HG03520 (cell line): ENCODE results near the gene LLPH.
A peak's percentile ranks its signal among the peaks of the same experiment; 100 is the strongest.
"Not testable (repeated sequence)": the region's sequence is repeated elsewhere in the genome, so short reads cannot be mapped to it uniquely, and the experiment has no call there.

ENCODE experiments used
- ATAC-seq: cut with Tn5 transposase; IDR thresholded peaks from one replicate; pipeline ENCODE4 v1.9.1; 2021; ENCODE audit warnings: mild to moderate bottlenecking, moderate library complexity; ENCODE audit not compliant: unreplicated experiment

LLPH gene

DNA sequence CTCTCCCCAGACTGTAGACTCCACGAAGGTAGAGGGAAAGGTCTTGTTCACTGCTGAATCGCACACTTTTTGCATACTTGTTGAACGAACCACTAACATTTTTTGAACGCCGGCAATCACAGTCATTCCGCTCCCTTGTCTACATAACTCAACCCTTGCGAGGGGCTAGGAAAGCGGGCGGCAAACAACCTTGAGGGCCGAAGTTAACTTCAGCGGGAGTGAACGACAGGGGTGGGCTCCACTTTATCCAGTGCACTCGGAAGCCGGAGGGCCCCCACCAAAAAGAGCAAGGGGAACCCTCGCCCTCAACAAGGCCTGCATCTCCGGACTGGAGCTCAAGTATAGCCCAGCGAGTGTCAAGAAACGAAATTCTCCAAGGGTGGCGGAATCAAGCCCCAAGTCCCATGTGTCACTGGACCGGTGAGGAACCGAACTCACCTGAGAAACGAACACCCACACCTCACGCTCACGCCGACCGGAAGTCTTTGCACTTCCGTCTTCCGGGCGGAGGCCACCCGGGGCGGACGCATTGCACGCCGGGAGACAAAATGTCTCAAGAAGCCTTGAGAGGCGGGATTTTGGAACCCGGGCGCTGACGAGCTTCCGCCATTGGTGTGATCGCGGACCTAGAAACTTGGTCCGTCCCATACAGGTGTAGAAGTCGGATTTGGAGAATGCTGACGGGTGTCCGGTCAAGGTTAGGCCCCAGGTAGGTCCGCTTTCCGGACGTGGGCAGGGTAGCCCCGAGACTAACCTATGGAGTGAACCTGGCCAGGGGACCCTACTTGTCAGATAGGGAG, at the start of gene LLPH:
Gene LLPH, minus strand, starts transcription at position 484 of the 800 bp plus-strand sequence. CDS start 1,644 bp downstream, outside the sequence.
- ATAC-seq = peak; percentile 97

GRCh38 chr12:66176105-66176900, 45.8 kb upstream of the LLPH start:
- ATAC-seq = no peak

GRCh38 chr12:66174391-66175325, 44.1 kb upstream of the LLPH start:
- not testable (repeated sequence) for ATAC-seq

GRCh38 chr12:66170606-66171005, 40.1 kb upstream of the LLPH start:
- no peak for ATAC-seq

DNA sequence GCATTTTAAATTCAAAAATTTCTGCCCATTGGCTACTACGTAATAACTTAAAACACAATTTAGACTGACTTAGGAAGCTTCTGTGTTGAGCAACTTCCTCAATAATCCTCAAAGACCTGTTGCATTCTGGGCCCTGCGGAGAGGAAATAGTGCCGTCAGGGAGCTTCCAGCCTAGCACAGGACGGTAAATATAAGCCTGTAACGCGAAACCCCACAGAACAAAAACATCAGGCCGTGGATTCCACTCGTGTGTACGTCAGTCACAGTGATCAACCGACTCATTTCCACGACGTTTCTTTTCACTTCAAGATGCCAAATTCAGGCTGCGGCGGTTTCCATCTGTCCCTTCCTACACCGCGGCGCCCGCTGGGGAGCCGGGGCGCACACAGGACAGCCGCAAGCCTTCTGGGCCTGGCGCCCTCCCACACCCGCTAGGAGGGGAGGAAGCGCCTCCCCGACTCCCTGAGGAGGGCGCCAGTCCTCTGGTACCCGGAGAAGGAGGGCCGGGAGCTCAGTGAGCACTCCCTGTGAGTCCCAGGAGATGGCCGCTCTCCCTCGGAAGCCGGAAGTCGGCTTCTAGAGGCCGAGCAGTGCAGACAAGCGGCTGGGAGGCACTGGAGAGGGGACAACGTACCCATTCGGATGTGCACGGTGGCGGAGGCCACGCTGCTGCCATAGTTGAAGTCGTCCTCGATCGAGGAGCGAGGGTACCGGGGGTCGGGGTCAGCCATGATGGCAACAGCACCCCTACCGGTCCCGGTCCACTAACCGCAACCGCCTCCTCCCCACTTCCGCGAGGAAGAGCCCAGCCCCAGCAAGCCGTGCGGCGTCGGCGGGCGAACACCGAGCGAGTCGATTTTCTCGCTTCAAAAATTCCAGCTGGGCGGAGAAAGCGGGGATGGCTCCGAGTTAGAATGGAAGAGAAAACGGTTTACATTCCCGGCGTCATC, 38.9 kb upstream of the LLPH start, which contains the start of gene TMBIM4:
Gene TMBIM4, minus strand, starts transcription at position 776 of the 950 bp plus-strand sequence. Its CDS starts 45 bp downstream, at position 731.
- peak; percentile 84 for ATAC-seq

DNA sequence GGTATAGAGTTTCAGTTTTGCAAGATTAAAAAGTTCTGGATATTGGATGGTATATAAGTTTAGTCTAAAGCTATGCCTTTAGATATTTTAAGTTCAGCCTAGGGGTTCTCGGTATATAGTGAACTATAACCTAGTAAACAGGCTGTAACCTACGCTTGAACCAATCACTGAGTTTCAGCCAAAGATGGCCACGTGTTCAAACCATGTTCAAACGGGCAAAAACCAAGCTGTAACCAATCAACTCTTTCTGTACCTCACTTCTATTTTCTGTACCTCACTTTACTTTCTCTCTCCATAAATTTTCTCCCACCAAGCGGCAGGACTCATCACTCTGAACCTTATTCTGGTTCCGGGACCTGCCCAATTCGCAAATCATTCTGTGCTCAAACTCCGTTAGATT, 37.9 kb upstream of the LLPH start:
- ATAC-seq = no peak

- ATAC-seq = no peak
Measured at GRCh38 chr12:66166561-66166960, 36.0 kb upstream of the LLPH start.

- ATAC-seq = no peak
Measured at GRCh38 chr12:66165141-66165540, 34.6 kb upstream of the LLPH start.

DNA sequence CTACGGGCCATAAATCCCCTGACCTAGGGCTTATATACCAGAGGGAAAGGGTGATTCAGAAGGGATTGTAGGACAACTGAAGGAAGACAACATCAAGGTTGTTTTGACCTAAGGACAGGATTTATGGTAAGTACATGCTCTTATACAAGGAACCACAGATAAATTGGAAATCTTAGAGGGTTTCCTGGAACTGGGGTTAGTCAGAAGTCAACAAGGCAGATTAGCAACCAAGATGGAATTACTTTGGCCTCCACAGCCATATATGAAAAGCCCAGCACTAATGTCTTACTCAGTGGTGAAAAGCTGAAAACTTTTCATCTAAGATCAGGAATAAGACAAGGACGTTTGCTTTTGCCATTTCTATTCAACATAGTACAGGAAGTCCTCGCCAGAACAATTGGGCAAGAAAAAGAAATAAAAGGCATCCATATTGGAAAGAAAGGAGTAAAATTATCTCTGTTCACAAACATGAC, 33.8 kb upstream of the LLPH start:
- ATAC-seq = no peak

GRCh38 chr12:66163289-66163688, 32.7 kb upstream of the LLPH start:
- no peak for ATAC-seq

DNA sequence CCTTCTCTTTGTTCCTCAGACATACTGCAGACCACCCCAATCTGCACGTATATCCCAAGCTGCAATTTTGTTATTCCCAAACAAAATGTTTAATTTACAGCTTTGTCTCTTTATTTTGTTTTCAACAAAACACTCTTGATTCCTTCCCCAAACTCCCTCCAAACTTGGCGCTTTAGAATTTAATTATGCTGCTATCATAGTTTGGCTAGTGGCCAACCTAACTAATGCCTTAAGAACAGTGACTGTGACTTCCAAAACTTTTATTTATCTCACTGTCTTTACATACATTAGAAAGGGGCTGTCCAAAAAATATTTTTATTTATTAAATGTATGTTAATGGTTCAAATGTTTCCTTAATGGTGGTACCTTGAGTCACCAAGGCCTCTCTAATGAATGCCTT, 32.2 kb upstream of the LLPH start:
- no peak for ATAC-seq

DNA sequence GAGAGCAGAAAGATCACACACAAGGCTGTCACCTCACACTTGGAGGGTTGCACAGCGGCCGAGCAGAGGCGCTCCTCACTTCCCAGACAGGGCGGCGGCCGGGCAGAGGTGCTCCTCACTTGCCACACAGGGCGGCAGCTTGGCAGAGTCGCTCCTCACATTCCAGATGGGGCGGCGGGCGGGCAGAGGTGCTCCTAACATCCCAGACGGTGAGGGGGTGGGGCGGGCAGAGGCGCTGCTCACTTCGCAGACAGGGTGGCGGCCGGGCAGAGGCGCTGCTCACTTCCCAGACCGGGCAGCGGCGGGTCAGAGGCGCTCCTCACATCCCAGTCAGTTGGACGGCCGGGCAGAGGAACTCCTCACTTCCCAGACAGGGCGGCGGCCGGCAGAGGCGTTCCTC, 30.2 kb upstream of the LLPH start:
- no peak for ATAC-seq

DNA sequence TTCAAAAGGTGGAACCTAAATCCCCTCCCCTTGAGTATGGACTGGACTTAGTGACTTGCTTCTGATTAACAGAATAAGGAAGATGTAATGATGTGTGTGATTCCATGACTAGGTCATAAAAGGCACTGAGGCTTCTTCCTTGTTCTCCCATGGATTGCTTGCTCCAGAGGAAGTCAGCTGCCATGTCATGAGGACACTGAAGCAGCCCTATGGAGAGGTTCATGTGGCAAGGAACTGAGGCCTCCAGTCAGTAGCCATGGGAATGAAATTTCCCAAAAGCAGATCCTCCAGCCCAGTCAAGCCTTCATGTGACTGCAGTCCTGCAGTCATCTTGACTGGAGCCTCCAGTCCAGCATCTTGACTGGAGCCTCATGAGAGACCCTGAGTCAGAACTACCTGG, 28.6 kb upstream of the LLPH start:
- ATAC-seq = no peak

DNA sequence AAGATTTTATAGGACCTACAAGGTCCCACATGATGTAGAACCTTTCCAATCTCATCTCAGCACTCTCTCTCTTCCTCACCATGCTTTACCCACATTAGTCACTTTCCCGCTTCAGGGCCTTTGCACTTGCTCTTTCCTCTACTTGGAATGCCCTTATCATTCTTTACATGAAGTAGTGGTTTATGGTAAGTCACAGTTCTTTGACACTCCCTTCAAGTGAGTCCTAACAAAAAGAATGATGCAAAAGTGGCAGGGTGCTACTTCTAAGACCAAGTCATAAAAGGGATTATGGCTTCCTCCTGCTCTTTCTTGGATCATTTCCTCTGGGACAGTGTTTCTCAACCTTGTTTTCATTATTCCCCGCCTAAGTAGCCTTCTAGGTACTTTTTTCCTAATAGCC, 26.1 kb upstream of the LLPH start:
- no peak for ATAC-seq

DNA sequence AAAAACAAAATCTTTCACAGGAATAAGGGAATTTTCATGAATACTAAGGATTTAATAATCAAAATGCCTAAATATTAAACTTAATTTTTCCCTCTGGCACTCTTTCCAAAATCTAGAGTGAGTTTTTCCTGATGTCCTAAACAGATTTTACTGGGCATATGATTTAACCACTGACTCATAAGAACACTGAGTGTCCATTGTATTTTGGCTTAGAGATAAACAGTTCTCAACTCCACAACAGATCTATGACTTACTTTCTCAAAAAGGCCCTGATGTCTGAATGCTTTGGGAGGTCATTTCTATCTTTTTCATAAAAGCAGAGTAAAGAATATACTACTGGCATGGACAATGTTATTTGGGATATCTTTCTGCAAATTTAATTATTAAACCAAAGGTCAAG, 24.2 kb upstream of the LLPH start:
- ATAC-seq = no peak

DNA sequence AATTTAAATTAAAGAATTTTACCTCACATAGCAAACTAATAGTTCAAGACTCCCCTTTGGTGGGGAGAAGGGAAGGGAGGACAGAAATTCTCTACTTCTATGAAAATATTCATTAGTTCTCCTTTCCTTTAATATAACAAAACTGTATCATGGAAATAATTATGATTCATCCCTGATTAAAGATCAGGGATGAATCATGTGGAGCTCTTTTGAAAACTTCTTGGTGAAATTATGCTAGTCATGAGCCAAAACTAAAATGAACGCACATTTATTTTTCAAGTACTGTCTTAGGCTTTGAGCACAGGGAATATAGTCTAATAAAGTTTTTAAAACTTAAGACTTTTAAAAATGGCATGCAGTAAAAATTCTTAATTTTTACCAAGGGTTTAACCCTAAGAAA, 22.2 kb upstream of the LLPH start:
- no peak for ATAC-seq

DNA sequence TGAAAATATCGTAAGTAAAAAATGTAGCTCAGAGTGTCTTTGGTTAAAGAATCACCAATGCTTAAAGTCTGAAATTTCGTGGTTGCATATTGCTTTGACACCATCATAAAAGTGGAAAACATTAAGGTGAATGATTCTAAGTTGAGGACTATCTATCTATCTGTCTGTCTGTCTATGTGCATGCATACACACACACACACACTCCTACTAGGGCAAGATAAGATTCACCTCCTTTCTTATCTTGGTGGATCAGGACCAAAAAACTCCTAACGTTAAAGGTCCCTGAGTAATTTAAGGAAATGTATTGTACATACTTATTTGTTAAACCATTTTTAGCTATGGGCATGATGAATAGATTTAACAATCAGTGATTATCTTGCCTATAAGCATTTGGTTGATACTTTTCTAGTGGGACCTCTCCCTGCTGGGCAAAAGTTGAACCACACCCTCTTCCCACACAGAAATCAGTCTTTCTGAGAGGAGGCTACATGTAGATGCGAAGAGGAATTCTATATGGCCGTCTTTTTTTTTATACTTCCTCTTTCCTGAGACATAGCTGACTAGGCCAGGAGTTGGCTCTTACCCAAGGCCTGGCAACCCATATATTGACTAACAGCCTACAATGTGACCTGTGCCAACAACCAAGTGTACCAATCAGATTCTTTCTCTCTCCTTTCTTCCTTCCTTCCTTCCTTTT, 19.3 kb upstream of the LLPH start:
- ATAC-seq = no peak

DNA sequence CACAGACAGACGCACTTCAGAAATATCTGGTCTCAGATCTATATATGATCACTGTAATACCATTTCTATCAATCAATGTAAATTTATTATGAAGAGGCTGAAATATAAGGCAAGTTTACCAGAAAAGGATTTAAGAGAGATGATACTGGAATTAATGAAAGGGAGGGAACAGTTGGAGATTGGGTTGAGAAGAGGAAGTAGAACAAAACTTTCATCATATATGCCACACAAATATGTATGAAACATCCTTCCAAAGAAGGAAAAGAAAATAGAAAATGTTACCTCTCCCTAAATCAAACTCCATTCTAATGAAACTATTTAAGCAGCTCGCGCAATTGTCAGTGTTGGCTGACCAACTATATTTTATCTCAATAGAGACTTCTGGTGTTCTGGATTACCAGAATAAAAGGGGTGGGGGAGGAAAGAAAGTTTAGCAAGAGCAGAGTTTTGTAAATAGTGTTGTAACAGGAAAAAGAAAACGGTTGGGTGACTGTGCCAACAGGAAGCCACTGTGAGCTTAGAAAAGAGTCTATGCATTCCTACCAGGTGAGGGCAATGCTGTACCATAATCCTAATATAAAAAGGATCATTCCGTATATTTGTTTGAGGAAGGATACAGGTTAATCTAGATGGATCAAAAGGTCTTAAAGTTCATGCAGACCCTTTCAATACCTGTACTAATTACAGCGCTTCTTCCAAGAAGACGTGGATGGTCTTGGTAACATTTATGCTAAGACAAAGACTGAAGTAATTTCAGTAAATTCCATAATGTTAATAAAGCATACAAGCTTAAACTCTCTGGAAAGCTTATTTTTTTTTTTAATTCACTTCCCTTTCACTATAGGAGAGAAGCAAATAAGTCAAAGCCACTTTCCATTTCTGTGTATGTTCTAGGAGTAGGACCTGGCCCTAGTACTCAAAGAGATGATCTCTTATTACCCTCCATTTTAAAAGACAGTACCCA, 14.5 kb upstream of the LLPH start:
- ATAC-seq = no peak
